CD4-positive, alpha-beta T cell treated with Interleukin-15 for 1 hour (primary cell): ENCODE measurements around the gene G6PD.
"Not testable (repeated sequence)": the region's sequence is repeated elsewhere in the genome, so short reads cannot be mapped to it uniquely, and the experiment has no call there.

Experiments
- DNase-seq: peaks from one replicate; pipeline ENCODE4 v3.0.0-alpha.2; 2020

Gene G6PD

GRCh38 chrX:154546354-154547244 lies at the start of gene G6PD:
Gene G6PD (minus strand): TSS chrX:154546846. CDS start chrX:154546155, 691 bp downstream.
- peak; percentile 85 for DNase-seq

DNA sequence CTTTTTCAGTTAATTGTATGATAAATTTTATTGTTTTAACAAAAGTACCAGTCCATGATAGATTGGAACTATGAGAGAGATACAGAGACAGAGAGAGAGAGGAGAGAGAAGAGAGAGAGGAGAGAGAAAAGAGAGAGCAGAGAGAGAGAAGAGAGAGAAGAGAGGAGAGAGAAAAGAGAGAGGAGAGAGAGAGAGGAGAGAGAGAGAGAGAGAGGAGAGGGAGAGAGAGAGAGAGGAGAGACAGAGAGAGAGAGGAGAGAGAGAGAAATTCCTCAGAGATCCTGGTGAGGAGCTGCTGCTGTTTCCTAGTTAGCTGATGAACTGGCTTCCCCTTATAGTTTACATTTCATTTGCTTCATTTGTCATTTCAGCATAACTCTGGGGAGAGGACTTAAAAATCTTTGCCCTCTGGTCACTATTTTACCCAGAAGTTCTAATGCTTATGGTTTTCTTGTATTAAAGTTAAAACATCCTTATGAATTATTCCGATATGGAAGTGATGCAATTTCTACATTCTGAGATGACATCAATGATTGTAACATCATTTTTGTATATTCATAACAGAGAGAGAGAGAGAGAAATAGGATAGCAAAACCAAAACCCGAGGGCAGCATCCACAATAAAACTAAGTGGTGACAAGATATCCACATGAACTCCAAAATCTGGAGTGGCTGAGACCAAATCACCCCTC lies 49.1 kb upstream of the G6PD start:
- no peak for DNase-seq

DNA sequence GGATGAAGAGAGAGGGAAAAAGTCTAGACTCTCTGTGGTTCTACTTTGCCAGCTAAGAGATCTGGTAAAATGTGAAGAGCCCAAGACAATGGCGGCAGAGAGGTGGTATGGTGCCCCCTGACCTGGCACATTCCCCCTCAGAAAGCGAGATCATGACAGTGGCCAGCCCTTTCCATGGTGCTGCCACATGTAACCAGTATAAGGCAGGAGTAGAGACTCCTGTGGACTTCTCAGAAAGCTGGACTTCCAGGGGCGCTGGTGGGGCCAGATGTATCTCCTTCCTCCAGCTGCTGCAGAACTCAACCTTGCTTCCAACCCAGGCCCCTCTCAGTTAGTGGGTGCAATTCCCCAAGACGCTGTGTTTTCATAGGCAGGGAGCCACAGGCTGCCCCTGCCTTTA lies 47.8 kb upstream of the G6PD start:
- no peak for DNase-seq

GRCh38 chrX:154593201-154593600 lies 46.6 kb upstream of the G6PD start:
- DNase-seq, result no peak

DNA sequence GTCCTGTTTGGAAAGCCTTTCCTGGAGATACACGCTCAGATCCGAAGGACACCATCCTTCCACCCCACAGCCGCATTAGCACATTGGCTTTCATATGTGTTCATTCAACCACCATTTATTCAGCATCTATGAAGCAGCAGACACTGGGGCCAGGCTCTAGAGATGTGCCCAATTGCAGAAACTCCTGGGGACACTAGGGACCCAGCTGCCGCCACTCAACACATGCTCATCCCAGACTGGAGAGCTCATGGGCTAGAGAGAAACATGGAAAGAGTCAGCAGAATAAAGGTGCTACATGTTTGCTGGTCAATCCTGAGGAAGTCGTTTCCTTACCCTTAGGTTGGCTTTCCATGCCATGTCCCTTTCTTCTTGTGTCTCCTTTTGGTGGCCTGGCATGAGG lies 45.9 kb upstream of the G6PD start:
- no peak for DNase-seq

GRCh38 chrX:154590415-154590814 lies 43.8 kb upstream of the G6PD start:
- DNase-seq, result not testable (repeated sequence)

DNA sequence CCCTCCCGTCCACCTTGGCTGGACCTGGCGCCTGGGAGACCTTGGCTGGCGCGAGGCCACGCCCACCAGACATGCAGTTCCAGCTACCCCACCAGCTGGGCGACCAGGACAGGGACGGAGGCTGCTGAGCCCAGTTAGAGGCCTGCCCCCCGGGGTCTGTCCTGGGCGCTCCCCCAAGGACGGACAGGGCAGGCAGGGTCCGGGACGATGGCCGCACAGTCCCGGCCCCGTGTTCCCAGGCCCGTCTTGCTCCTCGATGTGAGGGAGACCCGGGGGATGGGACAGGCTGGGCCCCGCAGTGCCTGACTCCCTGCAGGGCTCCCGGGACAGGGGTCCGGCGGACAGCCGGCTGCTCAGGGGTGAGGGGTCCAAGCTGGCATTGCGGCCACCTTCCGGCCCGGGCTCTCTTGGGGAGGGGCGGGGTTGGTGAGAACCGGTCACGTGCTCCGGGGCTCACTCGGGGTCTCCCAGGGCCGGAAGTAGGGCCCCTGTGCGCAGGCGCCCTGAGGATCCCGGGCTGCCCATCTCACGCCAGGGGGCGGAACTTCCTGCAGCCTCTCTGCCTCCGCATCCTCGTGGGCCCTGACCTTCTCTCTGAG lies 38.0 kb upstream of the G6PD start, which contains the start of gene CTAG1A:
CTAG1A (plus strand) TSS at position 549 of the 599 bp plus-strand sequence. CDS start 74 bp downstream, outside the sequence.
- not testable (repeated sequence) for DNase-seq

GRCh38 chrX:154582994-154583393 lies 36.3 kb upstream of the G6PD start:
- DNase-seq, result not testable (repeated sequence)

- DNase-seq, result not testable (repeated sequence)
Measured at GRCh38 chrX:154575076-154575475, 28.4 kb upstream of the G6PD start.

DNA sequence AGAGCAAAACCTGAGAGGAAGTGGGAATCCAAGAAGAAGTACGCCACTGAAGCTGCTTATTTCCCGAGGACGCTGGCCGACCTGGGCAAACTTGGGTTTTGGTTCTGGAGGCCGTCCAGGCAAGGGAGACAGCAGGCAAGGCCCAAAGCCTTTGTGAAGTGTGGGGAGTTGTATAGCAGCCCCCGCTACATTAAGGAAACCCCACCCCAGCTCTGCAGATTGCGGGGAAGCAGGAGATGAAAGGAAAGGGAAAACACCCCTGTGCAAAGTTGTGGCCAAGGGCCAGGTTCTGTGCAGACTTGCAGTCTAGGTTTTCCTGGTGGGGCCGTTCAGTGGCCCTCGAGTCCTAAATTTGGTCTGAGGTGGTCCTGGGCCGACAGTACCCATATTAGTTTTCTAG lies 26.4 kb upstream of the G6PD start:
- DNase-seq, result not testable (repeated sequence)

DNA sequence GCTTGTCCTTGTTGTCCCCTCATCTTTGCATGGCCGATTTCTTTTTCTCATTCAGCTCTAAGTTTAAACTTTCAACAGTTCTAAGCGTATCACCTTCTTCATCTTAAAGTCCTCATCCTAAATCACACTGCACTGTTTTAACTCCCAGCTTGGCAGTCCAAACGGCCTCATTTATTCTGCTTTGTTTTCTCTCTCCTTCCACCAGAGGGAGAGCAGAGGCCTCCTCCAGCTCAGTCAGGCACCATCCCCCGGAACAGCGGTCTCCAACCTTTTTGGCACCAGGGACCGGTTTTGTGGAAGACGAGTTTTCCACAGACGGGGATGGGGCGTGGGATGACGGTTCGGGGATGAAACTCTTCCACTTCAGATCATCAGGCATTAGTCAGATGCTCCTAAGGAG lies 23.7 kb upstream of the G6PD start:
- not testable (repeated sequence) for DNase-seq

- DNase-seq, result not testable (repeated sequence)
Measured at GRCh38 chrX:154562295-154562694, 15.6 kb upstream of the G6PD start.

GRCh38 chrX:154560326-154560725 lies 13.7 kb upstream of the G6PD start:
- DNase-seq, result not testable (repeated sequence)

GRCh38 chrX:154558896-154559295 lies 12.2 kb upstream of the G6PD start:
- DNase-seq, result not testable (repeated sequence)

GRCh38 chrX:154558060-154558690 lies 11.5 kb upstream of the G6PD start:
- DNase-seq, result not testable (repeated sequence)

DNA sequence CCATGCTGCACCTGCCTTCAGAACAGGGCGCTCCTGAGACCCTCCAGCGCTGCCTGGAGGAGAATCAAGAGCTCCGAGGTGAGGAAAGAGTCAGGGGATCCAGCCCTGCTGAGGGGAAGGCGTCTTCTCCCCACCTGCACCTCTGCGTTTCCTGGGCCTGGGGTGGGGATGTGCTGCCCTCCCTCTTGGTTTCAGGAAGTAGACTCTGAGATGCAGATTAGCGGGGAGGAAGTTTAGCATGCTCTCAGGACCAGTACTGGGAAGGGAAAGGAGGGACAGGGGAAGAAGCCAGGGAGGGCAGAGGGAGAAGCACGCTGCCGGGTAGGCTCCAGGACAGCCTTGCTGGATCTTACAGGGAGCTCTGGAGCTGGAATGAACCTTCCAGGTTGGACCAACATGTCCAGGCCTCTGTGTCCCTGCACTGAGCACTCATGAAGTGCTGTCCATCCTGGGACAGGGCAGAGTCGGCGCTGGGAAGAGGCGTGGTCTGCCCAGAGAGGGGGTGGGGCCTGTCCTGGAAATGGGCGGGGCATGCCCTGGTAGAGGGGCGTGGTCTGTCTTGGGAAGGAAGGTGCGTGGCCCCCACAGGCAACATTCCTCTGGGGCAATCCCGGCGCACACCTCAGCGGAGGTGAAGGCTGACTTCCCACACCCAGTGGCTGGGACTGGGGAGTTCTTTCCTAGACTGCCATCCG lies 5.6 kb upstream of the G6PD start:
- DNase-seq, result not testable (repeated sequence)

DNA sequence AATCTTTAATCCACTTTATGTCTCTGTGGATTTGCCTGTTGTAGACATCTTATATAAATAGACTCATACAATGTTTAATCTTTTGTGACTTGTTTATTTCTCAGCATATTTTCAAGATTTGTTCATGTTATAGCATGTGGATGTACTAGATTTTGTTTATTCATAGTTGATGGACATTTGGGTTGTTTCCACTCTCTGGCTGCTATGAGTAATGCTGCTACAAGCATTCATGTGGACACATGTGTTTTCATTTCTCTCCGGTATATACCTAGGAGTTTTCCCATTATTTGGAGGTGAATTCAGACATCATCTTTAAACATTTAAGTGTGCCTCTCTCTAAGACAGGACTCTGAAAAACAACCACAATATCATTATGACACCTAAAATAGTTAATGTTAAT lies 3.1 kb upstream of the G6PD start:
- DNase-seq, result no peak

GRCh38 chrX:154548028-154548316 lies 1.3 kb upstream of the G6PD start:
- no peak for DNase-seq

- DNase-seq, result peak; percentile 91
Measured at GRCh38 chrX:154547245-154548027, 790 bp upstream of the G6PD start, which contains the start of gene IKBKG. Gene IKBKG (plus strand): TSS chrX:154547620. CDS start chrX:154552003, 4,383 bp downstream.

GRCh38 chrX:154545673-154546274 lies 872 bp downstream of the G6PD start:
- no peak for DNase-seq
